GM19351 (cell line): ENCODE measurements around the gene SRPK1.

Experiments used
- ATAC-seq: cut with Tn5 transposase; IDR thresholded peaks from one replicate; pipeline ENCODE4 v1.9.1; 2021; ENCODE audit warnings: mild to moderate bottlenecking, moderate library complexity; ENCODE audit not compliant: unreplicated experiment

SRPK1 gene

GRCh38 chr6:35829306-35829705 lies 91.6 kb downstream of the SRPK1 start:
- no peak for ATAC-seq

GRCh38 chr6:35824552-35825192 lies 96.2 kb downstream of the SRPK1 start:
- no peak for ATAC-seq

DNA sequence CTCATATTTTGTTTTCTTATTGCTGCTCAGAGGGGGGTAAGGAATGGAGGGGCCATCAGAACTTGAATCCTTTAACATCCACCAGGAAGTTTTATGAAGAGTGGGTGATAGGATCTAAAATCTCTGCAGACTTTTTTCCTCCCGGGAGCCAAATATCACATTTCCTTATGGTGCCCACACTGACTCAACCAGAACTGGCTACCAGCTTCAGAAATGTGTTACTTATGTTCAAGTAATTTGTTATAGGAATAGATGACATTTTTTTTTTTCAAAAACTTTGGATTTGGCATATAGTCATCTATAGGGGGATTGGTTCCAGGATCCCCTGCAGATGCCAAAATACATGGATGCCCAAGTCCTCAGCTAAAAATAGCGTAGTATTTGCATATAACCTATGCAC lies 97.3 kb downstream of the SRPK1 start:
- ATAC-seq, result no peak

GRCh38 chr6:35817515-35817914 lies 103.4 kb downstream of the SRPK1 start:
- ATAC-seq, result no peak

GRCh38 chr6:35811699-35811995 lies 109.3 kb downstream of the SRPK1 start:
- no peak for ATAC-seq

DNA sequence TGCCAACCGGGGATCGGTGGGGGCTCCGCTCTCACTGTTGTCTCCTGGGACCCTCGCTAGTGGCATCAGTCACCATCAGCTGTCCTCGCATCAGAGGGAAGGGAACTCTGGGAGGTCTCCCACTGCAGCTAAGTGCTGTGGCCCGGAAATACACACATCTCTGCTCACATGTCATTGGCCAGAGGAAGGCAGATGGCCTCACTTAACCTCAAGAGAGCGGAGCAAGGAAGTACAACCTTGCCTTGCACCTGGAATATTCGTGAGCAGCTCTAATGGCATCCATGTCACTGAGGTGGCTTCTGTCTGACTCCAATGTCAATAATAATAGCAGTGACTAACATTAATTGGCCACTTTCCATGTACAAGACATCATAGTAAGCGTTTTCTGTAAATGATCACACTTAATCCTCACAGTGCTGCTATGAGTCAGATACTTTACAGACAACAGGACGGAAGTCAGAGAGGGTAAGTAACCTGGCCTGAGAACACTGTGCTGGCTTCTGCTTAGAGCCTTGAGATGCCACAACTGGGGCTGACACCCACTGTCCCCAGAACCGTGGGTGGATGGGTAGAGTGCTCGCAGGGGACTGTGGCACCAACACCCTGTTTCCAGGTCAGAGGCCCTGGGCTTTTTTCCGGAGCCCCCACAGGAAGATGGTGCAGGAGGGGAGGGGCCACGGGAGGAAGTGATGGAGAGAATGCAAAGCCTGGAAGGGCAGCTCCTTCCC lies 109.8 kb downstream of the SRPK1 start:
- no peak for ATAC-seq

DNA sequence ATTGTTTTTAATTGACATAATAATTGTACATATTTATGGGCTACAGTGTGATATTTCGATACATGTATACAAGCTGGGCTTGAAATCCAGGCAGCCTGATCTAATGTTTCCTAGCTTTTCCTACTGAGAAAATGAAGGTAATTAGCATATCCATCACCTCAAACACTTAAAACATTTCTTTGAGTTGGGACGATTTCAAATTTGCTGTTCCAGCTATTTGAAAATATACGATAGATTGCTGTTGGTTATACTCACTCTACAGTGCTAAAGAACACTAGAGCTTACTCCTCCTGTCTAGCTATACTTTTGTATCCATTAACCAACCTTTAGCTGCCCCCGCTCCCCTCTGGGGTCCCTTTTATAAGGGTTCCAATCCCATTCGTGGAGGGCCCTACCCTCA lies 111.1 kb downstream of the SRPK1 start:
- no peak for ATAC-seq

GRCh38 chr6:35808688-35809087 lies 112.2 kb downstream of the SRPK1 start:
- ATAC-seq, result no peak

- no peak for ATAC-seq
These were observed 115.7 kb downstream of the SRPK1 start, which contains the start of gene LHFPL5 for GRCh38 chr6:35804996-35805736. LHFPL5 (plus strand) TSS chr6:35805352; CDS start chr6:35805671, 319 bp downstream.

GRCh38 chr6:35801148-35801547 lies 119.8 kb downstream of the SRPK1 start:
- ATAC-seq, result no peak

DNA sequence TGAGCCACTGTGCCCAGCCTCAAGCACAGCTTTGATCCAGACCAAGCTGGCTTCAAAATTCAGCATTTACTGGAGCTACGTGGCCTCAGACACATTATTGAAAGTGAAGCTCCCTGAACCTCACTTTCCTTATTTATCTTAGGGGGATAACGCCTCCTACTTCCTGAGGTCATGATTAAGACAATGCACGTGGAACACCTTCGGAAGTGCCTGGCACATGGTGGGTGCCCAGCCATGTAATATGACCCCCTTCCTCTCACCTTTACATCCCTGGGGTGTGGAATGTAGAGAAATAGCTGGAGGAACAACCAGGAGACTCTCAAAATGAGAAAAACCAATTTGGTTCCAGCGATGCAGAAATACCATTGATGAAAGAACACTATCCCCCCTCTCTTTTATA lies 122.2 kb downstream of the SRPK1 start:
- ATAC-seq, result no peak

GRCh38 chr6:35797837-35798526 lies 122.9 kb downstream of the SRPK1 start:
- ATAC-seq, result no peak

GRCh38 chr6:35796236-35796635 lies 124.7 kb downstream of the SRPK1 start:
- ATAC-seq, result no peak

- ATAC-seq, result no peak
These were observed 125.3 kb downstream of the SRPK1 start for GRCh38 chr6:35795453-35796071.

GRCh38 chr6:35794536-35795452 lies 126.1 kb downstream of the SRPK1 start:
- no peak for ATAC-seq

- ATAC-seq, result no peak
These were observed 130.2 kb downstream of the SRPK1 start for GRCh38 chr6:35790683-35791082.

- no peak for ATAC-seq
These were observed 132.4 kb downstream of the SRPK1 start for GRCh38 chr6:35788423-35788982.

DNA sequence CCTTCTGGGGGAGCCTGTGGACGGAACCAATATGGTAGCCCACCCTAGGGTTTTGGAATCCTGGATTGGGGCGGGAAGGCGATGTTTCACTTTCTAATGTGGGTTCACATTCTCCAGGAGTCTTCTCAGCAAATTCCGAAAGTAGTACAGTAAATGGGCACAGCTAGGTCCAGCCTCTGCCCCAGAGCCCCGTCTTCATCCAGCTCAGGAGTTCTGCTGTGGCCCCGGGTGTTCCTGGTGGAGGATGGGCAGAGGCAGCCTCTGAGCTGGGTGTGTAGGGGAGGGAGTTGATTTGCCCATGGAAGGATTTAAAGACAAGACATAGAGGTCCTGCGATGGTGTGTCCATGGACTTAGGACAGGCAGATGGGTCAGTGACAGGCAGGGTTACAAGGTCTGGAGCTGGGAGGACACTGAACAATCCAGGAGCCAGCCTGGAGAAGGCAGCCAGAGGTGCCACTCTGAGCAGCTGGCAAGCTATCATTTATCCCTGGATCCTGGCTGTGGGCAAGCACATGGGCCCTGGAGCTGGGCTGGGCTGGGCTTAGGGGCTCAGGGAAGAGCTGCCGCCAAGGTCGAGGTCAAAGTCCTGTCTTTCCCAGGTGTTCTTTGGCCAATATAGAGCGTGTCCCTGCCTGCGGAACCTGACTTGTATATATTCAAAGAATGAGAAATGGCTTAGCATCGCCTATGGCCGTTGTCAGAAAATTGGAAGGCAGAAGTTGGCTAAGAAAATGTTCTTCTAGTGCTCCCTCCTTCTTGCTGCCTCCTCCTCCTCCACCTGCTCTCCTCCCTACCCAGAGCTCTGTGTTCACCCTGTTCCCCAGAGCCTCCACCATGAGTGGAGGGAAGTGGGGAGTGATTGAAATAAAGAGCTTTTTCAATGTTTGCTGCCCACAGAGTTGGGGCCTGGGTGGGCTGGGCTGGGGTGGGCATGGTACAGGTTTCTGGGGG lies 133.4 kb downstream of the SRPK1 start:
- no peak for ATAC-seq

GRCh38 chr6:35786810-35787209 lies 134.1 kb downstream of the SRPK1 start:
- ATAC-seq, result no peak
